SK-N-SH (cell line): ENCODE data around the gene SCN3A.

ENCODE experiments used
- CHD2 ChIP-seq: fragments of 150-350 bp; IDR thresholded peaks from 2 replicates; pipeline ENCODE4 v1.6.1; 2018; ENCODE audit warnings: low read length; ENCODE audit not compliant: partially characterized antibody
- CTCF ChIP-seq: fragments of 200-600 bp; sonication (generic); IDR thresholded peaks from 2 replicates; pipeline ENCODE4 v1.6.1; 2017; ENCODE audit warnings: antibody characterized with exemption, mild to moderate bottlenecking, moderate library complexity
- ELF1 ChIP-seq: IDR thresholded peaks from 2 replicates; pipeline ENCODE4 v1.4.0; 2012
- EP300 ChIP-seq, 2 experiments: IDR thresholded peaks; 2 replicates each; pipeline versions ENCODE4 v1.4.0 to v1.6.1; 2012; ENCODE audit warnings: borderline replicate concordance in 1 of 2, low read depth in 1 of 2, low read length in 1 of 2
- EZH2phosphoT487 ChIP-seq: fragments of 200-600 bp; sonication (generic); IDR thresholded peaks from 2 replicates; pipeline ENCODE4 v1.6.1; 2017; ENCODE audit warnings: low read depth, mixed run types, mild to moderate bottlenecking, antibody characterized with exemption, moderate library complexity, borderline replicate concordance
- FOXJ3 ChIP-seq: sonication (generic); formaldehyde crosslinking; IDR thresholded peaks from 2 replicates; pipeline ENCODE4 v1.5.1; 2020; ENCODE audit warnings: mild to moderate bottlenecking, missing genetic modification reagents
- MXI1 ChIP-seq: IDR thresholded peaks from 2 replicates; pipeline ENCODE4 v1.6.1; 2012; ENCODE audit warnings: mild to moderate bottlenecking, low read depth, low read length, improper control_type of control experiment
- POLR2AphosphoS5 ChIP-seq: IDR thresholded peaks from 2 replicates; pipeline ENCODE4 v1.6.1; 2012; ENCODE audit warnings: low read depth, low read length
- RAD21 ChIP-seq: IDR thresholded peaks from 2 replicates; pipeline ENCODE4 v1.6.1; 2012; ENCODE audit warnings: mild to moderate bottlenecking, low read length
- SIN3A ChIP-seq: IDR thresholded peaks from 2 replicates; pipeline ENCODE4 v1.6.1; 2012; ENCODE audit warnings: low read depth, mild to moderate bottlenecking, low read length, moderate library complexity, borderline replicate concordance
- TAF1 ChIP-seq: IDR thresholded peaks from 2 replicates; pipeline ENCODE4 v1.6.1; 2012; ENCODE audit warnings: low read depth, mild to moderate bottlenecking, low read length, moderate library complexity, borderline replicate concordance
- ZBTB33 ChIP-seq: IDR thresholded peaks from 2 replicates; pipeline ENCODE4 v1.4.0; 2012; ENCODE audit warnings: low read depth, borderline replicate concordance
- TF ChIP-seq, protein P1 (sequence below): IDR thresholded peaks from 2 replicates; pipeline ENCODE4 v1.4.0; 2012; ENCODE audit warnings: low read depth

DNA sequence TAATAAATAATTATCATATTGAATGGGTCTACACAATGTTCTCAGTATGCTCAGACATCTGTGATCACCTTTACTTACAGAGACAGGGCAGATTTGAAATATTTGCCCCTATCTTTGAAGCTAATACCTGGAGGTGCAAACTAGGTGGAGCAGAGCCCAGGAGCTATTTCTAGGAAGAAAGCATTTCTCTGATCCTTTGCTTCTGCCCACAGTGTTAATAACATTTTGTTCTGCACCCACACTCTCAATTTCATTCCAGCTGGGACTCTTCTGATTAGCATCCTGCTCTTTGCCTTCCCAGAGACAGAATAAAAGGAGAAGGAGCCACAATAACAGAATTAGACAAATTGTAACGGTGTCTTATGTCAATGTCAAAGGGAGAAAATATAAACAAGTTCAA, 23.7 kb upstream of the SCN3A start:
- TF ChIP-seq TAF1 (no peak), CTCF (no peak), EP300 (IDR thresholded peaks at IDR 0.05; ENCODE audit: borderline replicate concordance in 1 of 2, low read depth in 1 of 2, low read length in 1 of 2) (no peak), MXI1 (no peak), FOXJ3 (no peak), POLR2AphosphoS5 (no peak), ZBTB33 (no peak), CHD2 (no peak), SIN3A (no peak), EZH2phosphoT487 (no peak), RAD21 (no peak), ELF1 (no peak)
- TF ChIP-seq, protein P1, sequence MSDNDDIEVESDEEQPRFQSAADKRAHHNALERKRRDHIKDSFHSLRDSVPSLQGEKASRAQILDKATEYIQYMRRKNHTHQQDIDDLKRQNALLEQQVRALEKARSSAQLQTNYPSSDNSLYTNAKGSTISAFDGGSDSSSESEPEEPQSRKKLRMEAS, result no peak
